Left ventricle myocardium inferior (tissue), 1 donor: Measurements from ENCODE around the gene CCR5. TPM values are rescaled to one million over a fixed set of nuclear protein-coding genes. Genes with fewer than 3 reads are reported as not detected.

Experiments
- DNase-seq: peaks from one replicate; pipeline ENCODE4 v3.0.0-alpha.2; 2020
- H3K27ac ChIP-seq: fragments of 200-600 bp; replicated peaks from 2 replicates; pipeline ENCODE4 v1.8.0; 2021
- H3K27me3 ChIP-seq: fragments of 200-600 bp; 2 replicates; pipeline ENCODE4 v1.8.0; 2021; ENCODE audit warnings: low read depth
- H3K36me3 ChIP-seq: fragments of 200-600 bp; 2 replicates; pipeline ENCODE4 v1.8.0; 2021
- H3K4me1 ChIP-seq: fragments of 200-600 bp; 2 replicates; pipeline ENCODE4 v1.8.0; 2021
- H3K4me3 ChIP-seq: fragments of 200-600 bp; 2 replicates; pipeline ENCODE4 v1.8.0; 2021; ENCODE audit warnings: mild to moderate bottlenecking, moderate library complexity
- H3K9me3 ChIP-seq: fragments of 200-600 bp; replicated peaks from 2 replicates; pipeline ENCODE4 v1.8.0; 2021
- intact Hi-C: fragments of 100-400 bp; cut with micrococcal nuclease; formaldehyde crosslinking; loops from one replicate; pipeline ENCODE4 v1.11.0; 2022
- total RNA-seq: library from RNA; stranded (reverse); fragmentation: NEBNext Ultra II Directional; extraction: Animal tissue kit (Norgen Biotek cat#: 25700); gene quantifications from one replicate; pipeline ENCODE4 v1.2.1, GENCODE V29; 2021
- TF ChIP-seq, protein P1 (sequence below): fragments of 200-600 bp; IDR thresholded peaks from 2 replicates; pipeline ENCODE4 v1.8.0; 2021; ENCODE audit warnings: antibody characterized with exemption, mild to moderate bottlenecking, borderline replicate concordance
- donor health status: DM: no; HTN: yes; CAD: no; lungs with severe emphysema.

Gene CCR5
- total RNA-seq, 1 donor from 2014 or later: 0.22 TPM

DNA sequence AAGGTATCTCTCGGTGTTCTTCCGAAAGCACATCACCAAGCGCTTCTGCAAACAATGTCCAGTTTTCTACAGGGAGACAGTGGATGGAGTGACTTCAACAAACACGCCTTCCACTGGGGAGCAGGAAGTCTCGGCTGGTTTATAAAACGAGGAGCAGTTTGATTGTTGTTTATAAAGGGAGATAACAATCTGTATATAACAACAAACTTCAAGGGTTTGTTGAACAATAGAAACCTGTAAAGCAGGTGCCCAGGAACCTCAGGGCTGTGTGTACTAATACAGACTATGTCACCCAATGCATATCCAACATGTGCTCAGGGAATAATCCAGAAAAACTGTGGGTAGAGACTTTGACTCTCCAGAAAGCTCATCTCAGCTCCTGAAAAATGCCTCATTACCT is 12.3 kb upstream of the CCR5 start:
- intact Hi-C loops: no loop called here
- H3K36me3 ChIP-seq: no peaks in the 10 kb centered on the region
- no peak overlapping the region for H3K27ac ChIP-seq
- TF ChIP-seq, protein P1, sequence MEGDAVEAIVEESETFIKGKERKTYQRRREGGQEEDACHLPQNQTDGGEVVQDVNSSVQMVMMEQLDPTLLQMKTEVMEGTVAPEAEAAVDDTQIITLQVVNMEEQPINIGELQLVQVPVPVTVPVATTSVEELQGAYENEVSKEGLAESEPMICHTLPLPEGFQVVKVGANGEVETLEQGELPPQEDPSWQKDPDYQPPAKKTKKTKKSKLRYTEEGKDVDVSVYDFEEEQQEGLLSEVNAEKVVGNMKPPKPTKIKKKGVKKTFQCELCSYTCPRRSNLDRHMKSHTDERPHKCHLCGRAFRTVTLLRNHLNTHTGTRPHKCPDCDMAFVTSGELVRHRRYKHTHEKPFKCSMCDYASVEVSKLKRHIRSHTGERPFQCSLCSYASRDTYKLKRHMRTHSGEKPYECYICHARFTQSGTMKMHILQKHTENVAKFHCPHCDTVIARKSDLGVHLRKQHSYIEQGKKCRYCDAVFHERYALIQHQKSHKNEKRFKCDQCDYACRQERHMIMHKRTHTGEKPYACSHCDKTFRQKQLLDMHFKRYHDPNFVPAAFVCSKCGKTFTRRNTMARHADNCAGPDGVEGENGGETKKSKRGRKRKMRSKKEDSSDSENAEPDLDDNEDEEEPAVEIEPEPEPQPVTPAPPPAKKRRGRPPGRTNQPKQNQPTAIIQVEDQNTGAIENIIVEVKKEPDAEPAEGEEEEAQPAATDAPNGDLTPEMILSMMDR: no peak
- peaks cover 48% of the 10 kb centered on the region for H3K27me3 ChIP-seq
- no peaks in the 10 kb centered on the region for H3K9me3 ChIP-seq
- no peak for DNase-seq
- no peak overlapping the region for H3K4me3 ChIP-seq
- H3K4me1 ChIP-seq: no peaks in the 10 kb centered on the region

DNA sequence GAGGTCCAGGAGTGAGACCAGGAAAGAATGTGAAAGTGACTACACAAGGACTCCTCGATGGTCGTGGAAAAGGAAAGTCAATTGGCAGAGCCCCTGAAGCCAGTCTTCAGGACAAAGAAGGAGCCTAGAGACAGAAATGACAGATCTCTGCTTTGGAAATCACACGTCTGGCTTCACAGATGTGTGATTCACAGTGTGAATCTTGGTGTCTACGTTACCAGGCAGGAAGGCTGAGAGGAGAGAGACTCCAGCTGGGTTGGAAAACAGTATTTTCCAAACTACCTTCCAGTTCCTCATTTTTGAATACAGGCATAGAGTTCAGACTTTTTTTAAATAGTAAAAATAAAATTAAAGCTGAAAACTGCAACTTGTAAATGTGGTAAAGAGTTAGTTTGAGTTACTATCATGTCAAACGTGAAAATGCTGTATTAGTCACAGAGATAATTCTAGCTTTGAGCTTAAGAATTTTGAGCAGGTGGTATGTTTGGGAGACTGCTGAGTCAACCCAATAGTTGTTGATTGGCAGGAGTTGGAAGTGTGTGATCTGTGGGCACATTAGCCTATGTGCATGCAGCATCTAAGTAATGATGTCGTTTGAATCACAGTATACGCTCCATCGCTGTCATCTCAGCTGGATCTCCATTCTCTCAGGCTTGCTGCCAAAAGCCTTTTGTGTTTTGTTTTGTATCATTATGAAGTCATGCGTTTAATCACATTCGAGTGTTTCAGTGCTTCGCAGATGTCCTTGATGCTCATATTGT is 10.8 kb upstream of the CCR5 start:
- H3K4me3 ChIP-seq: no peak overlapping the region
- intact Hi-C loops: no loop called here
- H3K4me1 ChIP-seq: no peaks in the 10 kb centered on the region

GRCh38 chr3:46360907-46361306 is 9.8 kb upstream of the CCR5 start:
- TF ChIP-seq, protein P1: no peak
- H3K27me3 ChIP-seq: peaks cover 32% of the 10 kb centered on the region
- DNase-seq: no peak
- H3K4me1 ChIP-seq: no peaks in the 10 kb centered on the region
- intact Hi-C loops: no loop called here
- H3K27ac ChIP-seq: no peak overlapping the region
- no peaks in the 10 kb centered on the region for H3K36me3 ChIP-seq
- no peak overlapping the region for H3K4me3 ChIP-seq
- no peaks in the 10 kb centered on the region for H3K9me3 ChIP-seq

More for the DNA sequence above, 10.8 kb upstream of the CCR5 start:
- H3K27me3 ChIP-seq: peaks cover 34% of the 10 kb centered on the region
- no peaks in the 10 kb centered on the region for H3K9me3 ChIP-seq
- TF ChIP-seq, protein P1: no peak
- no peak for DNase-seq
- peak overlapping the region; percentile 19 for H3K27ac ChIP-seq
- no peaks in the 10 kb centered on the region for H3K36me3 ChIP-seq

GRCh38 chr3:46361408-46362283 is 9.1 kb upstream of the CCR5 start:
- no peak for DNase-seq
- H3K4me3 ChIP-seq: no peak overlapping the region
- no peaks in the 10 kb centered on the region for H3K4me1 ChIP-seq
- intact Hi-C loops: no loop called here
- TF ChIP-seq, protein P1: no peak
- peaks cover 31% of the 10 kb centered on the region for H3K27me3 ChIP-seq
- H3K9me3 ChIP-seq: no peaks in the 10 kb centered on the region
- H3K36me3 ChIP-seq: no peaks in the 10 kb centered on the region
- H3K27ac ChIP-seq: no peak overlapping the region

DNA sequence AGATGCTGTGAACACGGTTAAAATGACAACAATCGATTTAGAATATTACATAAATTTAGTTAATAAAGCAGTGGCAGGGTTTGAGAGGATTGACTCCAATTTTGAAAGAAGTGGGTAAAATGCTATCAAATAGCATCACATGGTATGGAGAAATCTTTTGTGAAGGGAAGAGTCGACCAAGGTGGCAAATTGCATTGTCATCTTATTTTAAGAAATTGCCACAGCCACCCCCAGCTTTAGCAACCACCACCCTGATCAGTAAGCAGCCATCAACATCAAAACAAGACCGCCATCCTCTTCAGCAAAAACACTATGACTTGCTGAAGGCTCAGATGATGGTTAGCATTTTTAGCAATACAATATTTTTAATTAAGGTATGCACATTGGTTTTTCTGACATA is 5.7 kb upstream of the CCR5 start:
- Histone ChIP-seq H3K27me3 (peaks cover 43% of the 10 kb centered on the region), H3K4me1 (no peaks in the 10 kb centered on the region), H3K36me3 (no peaks in the 10 kb centered on the region), H3K9me3 (no peaks in the 10 kb centered on the region), H3K27ac (no peak overlapping the region), H3K4me3 (no peak overlapping the region)
- no peak for DNase-seq
- TF ChIP-seq, protein P1: no peak
- intact Hi-C loops: no loop called here
